SK-N-SH treated with all-trans-retinoic acid at 6 μM for 48 hours (cell line): ENCODE results near the gene TNFRSF1B.

ENCODE experiments used
- ATAC-seq: fragments of 200-7000 bp; cut with Tn5 transposase; 3 replicates; pipeline ENCODE4 v1.9.1; 2020; ENCODE audit warnings: mild to moderate bottlenecking, moderate library complexity
- ARNTL ChIP-seq: fragments of 450-650 bp; formaldehyde crosslinking; IDR thresholded peaks from 2 replicates; pipeline ENCODE4 v1.5.0; 2020; ENCODE audit warnings: low read depth, mild to moderate bottlenecking, moderate library complexity, borderline replicate concordance
- BACH2 ChIP-seq: fragments of 250-450 bp; sonication (Bioruptor Pico); IDR thresholded peaks from 2 replicates; pipeline ENCODE4 v1.9.0; 2021; ENCODE audit warnings: mild to moderate bottlenecking, borderline replicate concordance
- CSDC2 ChIP-seq: fragments of 250-450 bp; sonication (Bioruptor Pico); IDR thresholded peaks from 2 replicates; pipeline ENCODE4 v1.5.0; 2020; ENCODE audit warnings: mild to moderate bottlenecking, moderate library complexity
- ESRRG ChIP-seq: fragments of 250-450 bp; sonication (Bioruptor Pico); IDR thresholded peaks from 2 replicates; pipeline ENCODE4 v1.6.1; 2021; ENCODE audit warnings: mild to moderate bottlenecking
- GLIS3 ChIP-seq: fragments of 250-450 bp; sonication (Bioruptor Pico); IDR thresholded peaks from 2 replicates; pipeline ENCODE4 v1.5.0; 2020; ENCODE audit warnings: mild to moderate bottlenecking, moderate library complexity
- ISL1 ChIP-seq: fragments of 250-450 bp; sonication (Bioruptor Pico); IDR thresholded peaks from 2 replicates; pipeline ENCODE4 v2.1.2; 2022; ENCODE audit warnings: mild to moderate bottlenecking, moderate library complexity
- OSR1 ChIP-seq: fragments of 250-450 bp; sonication (Bioruptor Pico); IDR thresholded peaks from 2 replicates; pipeline ENCODE4 v1.8.0; 2022; ENCODE audit warnings: moderate library complexity, mild to moderate bottlenecking, inconsistent platforms
- PPARA ChIP-seq: fragments of 250-450 bp; sonication (Bioruptor Pico); IDR thresholded peaks from 2 replicates; pipeline ENCODE4 v1.5.0; 2020; ENCODE audit warnings: mild to moderate bottlenecking, borderline replicate concordance
- RARB ChIP-seq: fragments of 250-450 bp; sonication (Bioruptor Pico); IDR thresholded peaks from 2 replicates; pipeline ENCODE4 v1.8.0; 2021; ENCODE audit warnings: mild to moderate bottlenecking, moderate library complexity
- SNAI2 ChIP-seq: fragments of 250-450 bp; sonication (Bioruptor Pico); IDR thresholded peaks from 2 replicates; pipeline ENCODE4 v1.5.0; 2020; ENCODE audit warnings: mild to moderate bottlenecking, moderate library complexity
- TCF4 ChIP-seq: fragments of 250-450 bp; sonication (Bioruptor Pico); IDR thresholded peaks from 2 replicates; pipeline ENCODE4 v1.8.0; 2021; ENCODE audit warnings: mild to moderate bottlenecking, moderate library complexity, borderline replicate concordance
- TOX ChIP-seq: fragments of 250-450 bp; sonication (Bioruptor Pico); IDR thresholded peaks from 2 replicates; pipeline ENCODE4 v1.8.0; 2021; ENCODE audit warnings: mild to moderate bottlenecking, moderate library complexity, borderline replicate concordance
- ZFP3 ChIP-seq: fragments of 250-450 bp; sonication (Bioruptor Pico); IDR thresholded peaks from 2 replicates; pipeline ENCODE4 v1.5.0; 2020; ENCODE audit warnings: mild to moderate bottlenecking, moderate library complexity
- ZFP30 ChIP-seq: fragments of 450-650 bp; formaldehyde crosslinking; IDR thresholded peaks from 2 replicates; pipeline ENCODE4 v1.5.0; 2022; ENCODE audit warnings: mild to moderate bottlenecking, moderate library complexity
- ZNF565 ChIP-seq: fragments of 450-650 bp; formaldehyde crosslinking; conservative IDR thresholded peaks from 2 replicates; pipeline ENCODE4 v1.5.0; 2020; ENCODE audit warnings: low read depth, mild to moderate bottlenecking, moderate library complexity
- ZNF8 ChIP-seq: fragments of 450-650 bp; formaldehyde crosslinking; IDR thresholded peaks from 2 replicates; pipeline ENCODE4 v1.5.0; 2020; ENCODE audit warnings: mild to moderate bottlenecking, moderate library complexity
- TF ChIP-seq, protein P1 (sequence below): fragments of 250-450 bp; sonication (Bioruptor Pico); IDR thresholded peaks from 2 replicates; pipeline ENCODE4 v1.5.1; 2020; ENCODE audit warnings: low read depth, mild to moderate bottlenecking, moderate library complexity
- TF ChIP-seq, protein P2 (sequence below): fragments of 250-450 bp; sonication (Bioruptor Pico); IDR thresholded peaks from 2 replicates; pipeline ENCODE4 v1.5.1; 2021; ENCODE audit warnings: mild to moderate bottlenecking, moderate library complexity
- TF ChIP-seq, protein P3 (sequence below): fragments of 250-450 bp; sonication (Bioruptor Pico); IDR thresholded peaks from 2 replicates; pipeline ENCODE4 v1.8.0; 2021; ENCODE audit warnings: low read depth, mild to moderate bottlenecking, moderate library complexity, borderline replicate concordance

Gene TNFRSF1B

DNA sequence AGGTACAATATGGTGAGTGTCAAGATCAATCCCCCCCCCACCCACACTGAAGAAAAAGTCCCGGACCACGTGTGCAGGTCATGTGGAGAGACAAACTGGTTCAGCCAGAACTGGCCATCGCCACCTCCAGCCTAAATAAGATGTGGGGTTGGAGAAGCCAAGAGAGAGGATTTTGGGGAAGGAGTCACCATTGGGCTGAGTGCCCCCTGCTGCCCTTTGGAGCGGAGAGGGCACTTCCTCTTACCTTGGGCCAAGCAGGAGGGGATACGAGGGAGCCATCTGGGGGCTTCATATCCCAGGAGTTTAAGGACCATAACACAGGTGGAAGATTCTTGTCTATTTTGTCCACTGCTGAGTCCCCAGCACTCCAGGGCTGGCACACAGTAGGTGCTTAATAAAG lies 2.6 kb upstream of the TNFRSF1B start:
- no peak for ATAC-seq
- TF ChIP-seq RARB (no peak), ARNTL (CRISPR knock-in tag) (no peak), ISL1 (no peak), ZFP3 (CRISPR knock-in tag) (no peak), GLIS3 (CRISPR knock-in tag) (no peak), ESRRG (CRISPR knock-in tag) (no peak), ZNF565 (CRISPR knock-in tag) (no peak), ZFP30 (CRISPR knock-in tag) (no peak), TCF4 (CRISPR knock-in tag) (no peak), OSR1 (CRISPR knock-in tag) (no peak), PPARA (CRISPR knock-in tag) (no peak), SNAI2 (CRISPR knock-in tag) (no peak), TOX (no peak), CSDC2 (no peak)
- TF ChIP-seq, protein P1, sequence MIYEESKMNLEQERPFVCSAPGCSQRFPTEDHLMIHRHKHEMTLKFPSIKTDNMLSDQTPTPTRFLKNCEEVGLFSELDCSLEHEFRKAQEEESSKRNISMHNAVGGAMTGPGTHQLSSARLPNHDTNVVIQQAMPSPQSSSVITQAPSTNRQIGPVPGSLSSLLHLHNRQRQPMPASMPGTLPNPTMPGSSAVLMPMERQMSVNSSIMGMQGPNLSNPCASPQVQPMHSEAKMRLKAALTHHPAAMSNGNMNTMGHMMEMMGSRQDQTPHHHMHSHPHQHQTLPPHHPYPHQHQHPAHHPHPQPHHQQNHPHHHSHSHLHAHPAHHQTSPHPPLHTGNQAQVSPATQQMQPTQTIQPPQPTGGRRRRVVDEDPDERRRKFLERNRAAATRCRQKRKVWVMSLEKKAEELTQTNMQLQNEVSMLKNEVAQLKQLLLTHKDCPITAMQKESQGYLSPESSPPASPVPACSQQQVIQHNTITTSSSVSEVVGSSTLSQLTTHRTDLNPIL (CRISPR knock-in tag), result no peak
- TF ChIP-seq, protein P2, sequence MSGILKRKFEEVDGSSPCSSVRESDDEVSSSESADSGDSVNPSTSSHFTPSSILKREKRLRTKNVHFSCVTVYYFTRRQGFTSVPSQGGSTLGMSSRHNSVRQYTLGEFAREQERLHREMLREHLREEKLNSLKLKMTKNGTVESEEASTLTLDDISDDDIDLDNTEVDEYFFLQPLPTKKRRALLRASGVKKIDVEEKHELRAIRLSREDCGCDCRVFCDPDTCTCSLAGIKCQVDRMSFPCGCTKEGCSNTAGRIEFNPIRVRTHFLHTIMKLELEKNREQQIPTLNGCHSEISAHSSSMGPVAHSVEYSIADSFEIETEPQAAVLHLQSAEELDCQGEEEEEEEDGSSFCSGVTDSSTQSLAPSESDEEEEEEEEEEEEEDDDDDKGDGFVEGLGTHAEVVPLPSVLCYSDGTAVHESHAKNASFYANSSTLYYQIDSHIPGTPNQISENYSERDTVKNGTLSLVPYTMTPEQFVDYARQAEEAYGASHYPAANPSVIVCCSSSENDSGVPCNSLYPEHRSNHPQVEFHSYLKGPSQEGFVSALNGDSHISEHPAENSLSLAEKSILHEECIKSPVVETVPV (CRISPR knock-in tag), result no peak

DNA sequence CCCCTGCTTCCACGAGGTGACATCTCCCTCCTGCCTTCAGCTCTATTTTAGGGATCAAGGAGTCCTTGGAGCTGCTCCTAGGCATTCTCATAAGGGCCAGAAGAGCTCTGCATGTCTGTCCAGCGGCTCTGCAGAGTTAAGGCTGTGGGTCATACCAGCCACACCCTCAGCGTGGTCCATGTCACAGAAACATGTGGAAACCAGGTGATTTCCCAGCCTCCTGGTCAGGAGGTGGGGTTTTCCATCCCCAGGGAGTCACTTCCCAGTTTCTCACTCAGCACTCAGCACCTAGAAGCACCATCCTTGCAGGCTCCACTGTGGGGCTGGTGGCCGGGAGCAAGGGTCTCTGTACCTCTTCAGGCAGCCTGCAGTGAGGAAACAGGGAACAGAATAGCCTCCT lies 1.4 kb upstream of the TNFRSF1B start:
- no peak for ATAC-seq
- TF ChIP-seq ZFP3 (CRISPR knock-in tag) (no peak), PPARA (CRISPR knock-in tag) (no peak), OSR1 (CRISPR knock-in tag) (no peak), ZNF8 (CRISPR knock-in tag) (no peak), ZFP30 (CRISPR knock-in tag) (no peak), BACH2 (no peak)
- TF ChIP-seq, protein P2 (CRISPR knock-in tag), result no peak

DNA sequence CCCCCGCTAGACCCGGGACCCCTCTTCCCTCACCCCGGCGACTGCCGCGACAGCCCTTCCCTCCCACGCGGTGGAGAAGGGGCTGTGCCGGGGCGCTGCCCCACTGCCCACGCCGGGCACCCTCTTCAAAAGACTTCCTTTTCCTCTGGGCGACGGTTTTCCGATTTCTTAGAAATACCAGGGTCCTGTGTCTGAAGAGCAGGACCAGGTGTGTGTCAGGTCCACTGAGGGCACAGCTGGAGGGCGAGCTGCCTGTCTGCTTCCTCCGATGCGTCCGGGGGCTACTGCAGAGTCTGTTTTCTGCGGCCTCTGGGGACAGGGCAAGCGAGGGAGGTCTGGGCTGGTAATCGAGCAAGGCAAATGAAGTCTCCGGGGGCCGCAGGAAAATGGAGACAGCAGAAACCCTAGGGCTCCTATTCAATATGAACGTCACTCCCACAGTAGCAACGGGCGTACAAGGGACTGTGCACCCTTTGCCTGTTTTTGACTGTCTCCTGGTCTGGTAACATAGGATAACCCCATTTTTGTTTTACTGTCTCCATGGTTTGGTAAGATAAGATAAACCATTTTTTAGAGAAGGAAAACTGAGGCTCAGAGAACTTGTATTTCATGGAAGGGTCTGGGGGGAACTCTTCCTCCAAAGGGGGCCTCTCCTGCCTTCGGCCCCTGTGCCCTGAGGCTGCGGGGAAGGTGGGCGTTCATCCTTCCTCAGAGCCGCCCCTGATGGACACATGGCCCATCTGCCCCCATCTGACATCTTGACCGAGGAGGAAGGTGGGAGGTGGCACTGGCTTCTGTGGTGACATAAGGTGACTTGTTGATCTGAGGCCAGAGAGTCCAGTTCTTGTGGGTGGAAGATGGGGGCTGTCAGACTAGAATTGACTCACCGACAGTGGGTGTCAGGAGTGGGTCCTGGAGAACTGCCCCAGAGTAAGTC lies 970 bp downstream of the TNFRSF1B start:
- no peak for ATAC-seq
- TF ChIP-seq, protein P2 (CRISPR knock-in tag), result no peak
- no peak for TF ChIP-seq ZNF565 (CRISPR knock-in tag)
- TF ChIP-seq TCF4 (CRISPR knock-in tag), result no peak
- TF ChIP-seq, protein P1 (CRISPR knock-in tag), result no peak
- no peak for TF ChIP-seq OSR1 (CRISPR knock-in tag)
- TF ChIP-seq ZNF8 (CRISPR knock-in tag), result no peak
- TF ChIP-seq CSDC2, result no peak
- TF ChIP-seq, protein P3, sequence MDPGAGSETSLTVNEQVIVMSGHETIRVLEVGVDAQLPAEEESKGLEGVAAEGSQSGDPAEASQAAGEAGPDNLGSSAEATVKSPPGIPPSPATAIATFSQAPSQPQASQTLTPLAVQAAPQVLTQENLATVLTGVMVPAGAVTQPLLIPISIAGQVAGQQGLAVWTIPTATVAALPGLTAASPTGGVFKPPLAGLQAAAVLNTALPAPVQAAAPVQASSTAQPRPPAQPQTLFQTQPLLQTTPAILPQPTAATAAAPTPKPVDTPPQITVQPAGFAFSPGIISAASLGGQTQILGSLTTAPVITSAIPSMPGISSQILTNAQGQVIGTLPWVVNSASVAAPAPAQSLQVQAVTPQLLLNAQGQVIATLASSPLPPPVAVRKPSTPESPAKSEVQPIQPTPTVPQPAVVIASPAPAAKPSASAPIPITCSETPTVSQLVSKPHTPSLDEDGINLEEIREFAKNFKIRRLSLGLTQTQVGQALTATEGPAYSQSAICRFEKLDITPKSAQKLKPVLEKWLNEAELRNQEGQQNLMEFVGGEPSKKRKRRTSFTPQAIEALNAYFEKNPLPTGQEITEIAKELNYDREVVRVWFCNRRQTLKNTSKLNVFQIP (CRISPR knock-in tag), result no peak
- no peak for TF ChIP-seq RARB
- no peak for TF ChIP-seq ESRRG (CRISPR knock-in tag)
